ENCODE data around the gene SMAGP.

- TF ChIP-seq POLR2AphosphoS5 (IDR thresholded peaks at IDR 0.05) (no peak), CTCF (IDR thresholded peaks at IDR 0.05 in 8 of 11, conservative IDR thresholded peaks at IDR 0.05 in 3 of 11) (no peak)
Observed at GRCh38 chr12:51202718-51203117, 67.5 kb downstream of the SMAGP start.

Measured in spleen (tissue), 7 donors.